ENCODE results near the gene VAV2.

Gene VAV2

DNA sequence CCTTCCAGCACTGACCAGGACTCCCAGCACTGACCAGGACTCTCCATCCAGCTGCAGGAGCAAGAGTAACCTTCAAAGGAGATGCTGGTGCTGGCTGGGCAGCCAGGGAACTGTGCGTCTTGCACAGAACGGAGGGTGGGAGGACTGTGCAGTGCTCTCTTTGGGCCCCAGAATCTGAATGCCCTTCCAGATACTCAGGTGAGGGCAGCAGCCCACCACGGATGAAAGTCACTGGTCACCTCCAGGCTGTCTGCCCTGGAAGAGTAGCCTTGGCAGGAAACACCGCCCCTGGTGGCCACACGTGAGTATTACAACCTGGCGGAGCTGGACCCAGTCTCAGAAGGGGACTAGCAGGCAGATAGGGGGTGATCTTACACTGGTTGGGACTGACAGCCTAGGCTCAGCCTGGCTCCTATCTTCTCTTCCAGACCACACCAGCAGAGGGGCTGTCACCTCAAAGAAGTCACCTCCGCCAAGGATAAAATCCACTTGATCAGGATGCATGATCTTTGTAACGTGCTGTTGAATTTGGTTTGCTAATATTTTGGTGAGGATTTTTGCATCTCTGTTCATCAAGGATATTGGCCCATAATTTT, 249.2 kb downstream of the VAV2 start:
- DNase-seq (ENCODE audit: low spot score), result peak; percentile 91

DNA sequence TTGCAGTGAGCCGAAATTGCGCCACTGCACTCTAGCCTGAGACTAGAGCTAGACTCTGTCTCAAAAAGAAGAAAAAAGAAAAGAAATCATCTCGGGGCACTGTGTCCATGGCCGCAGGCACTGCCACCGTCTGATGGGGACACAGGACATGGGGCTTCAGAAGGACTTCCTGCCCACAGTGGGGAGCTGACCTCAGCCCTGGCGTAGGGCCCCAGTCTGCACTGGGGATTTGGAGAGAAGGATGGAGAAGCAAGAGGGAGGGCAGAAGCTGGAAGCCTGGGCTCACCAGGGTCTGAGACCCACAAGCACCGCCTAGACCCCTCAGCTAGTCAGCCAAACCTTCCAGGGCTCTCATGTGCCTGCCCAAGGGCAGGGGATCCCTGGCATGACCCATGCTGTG, 249.9 kb downstream of the VAV2 start:
- no peak for DNase-seq (ENCODE audit: low spot score)

DNA sequence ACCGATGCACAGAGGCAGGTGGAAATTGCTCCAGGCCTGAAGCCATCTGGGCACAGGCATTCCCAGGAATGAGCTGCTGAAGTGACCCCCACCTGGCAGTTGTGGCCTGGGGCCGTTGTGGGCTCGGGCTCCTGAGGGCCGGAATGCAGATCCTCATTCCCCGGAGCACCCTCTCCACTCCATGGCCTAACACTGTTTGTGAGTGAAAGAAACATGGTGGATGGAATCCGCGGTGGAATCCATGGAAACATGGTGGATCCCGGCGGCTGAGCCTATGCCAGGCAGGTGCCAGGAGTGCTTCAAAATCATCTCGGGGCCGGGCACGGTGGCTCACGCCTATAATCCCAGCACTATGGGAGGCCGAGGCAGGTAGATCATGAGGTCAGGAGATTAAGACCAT, 250.4 kb downstream of the VAV2 start:
- no peak for DNase-seq (ENCODE audit: low spot score)

DNA sequence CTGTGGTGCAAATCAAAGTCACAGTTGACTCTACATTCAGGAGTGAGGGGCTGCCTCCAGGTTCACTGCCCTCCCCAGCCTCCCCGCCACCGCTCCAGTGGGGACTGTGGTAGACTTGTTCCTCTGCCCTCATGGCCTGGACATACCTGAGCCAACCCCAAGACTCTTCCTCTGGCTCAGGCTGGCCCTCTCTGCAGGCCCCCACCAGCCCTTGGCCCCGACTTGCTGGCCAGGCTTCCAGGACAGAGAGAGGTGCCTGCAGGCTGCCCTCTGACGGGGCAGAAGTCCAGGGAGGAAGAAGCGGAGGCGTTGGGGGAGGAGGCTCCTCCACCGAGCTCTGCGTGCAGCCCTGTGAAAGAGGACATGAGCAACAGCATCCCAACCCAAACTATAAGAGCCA, 251.2 kb downstream of the VAV2 start:
- no peak for DNase-seq (ENCODE audit: low spot score)

DNA sequence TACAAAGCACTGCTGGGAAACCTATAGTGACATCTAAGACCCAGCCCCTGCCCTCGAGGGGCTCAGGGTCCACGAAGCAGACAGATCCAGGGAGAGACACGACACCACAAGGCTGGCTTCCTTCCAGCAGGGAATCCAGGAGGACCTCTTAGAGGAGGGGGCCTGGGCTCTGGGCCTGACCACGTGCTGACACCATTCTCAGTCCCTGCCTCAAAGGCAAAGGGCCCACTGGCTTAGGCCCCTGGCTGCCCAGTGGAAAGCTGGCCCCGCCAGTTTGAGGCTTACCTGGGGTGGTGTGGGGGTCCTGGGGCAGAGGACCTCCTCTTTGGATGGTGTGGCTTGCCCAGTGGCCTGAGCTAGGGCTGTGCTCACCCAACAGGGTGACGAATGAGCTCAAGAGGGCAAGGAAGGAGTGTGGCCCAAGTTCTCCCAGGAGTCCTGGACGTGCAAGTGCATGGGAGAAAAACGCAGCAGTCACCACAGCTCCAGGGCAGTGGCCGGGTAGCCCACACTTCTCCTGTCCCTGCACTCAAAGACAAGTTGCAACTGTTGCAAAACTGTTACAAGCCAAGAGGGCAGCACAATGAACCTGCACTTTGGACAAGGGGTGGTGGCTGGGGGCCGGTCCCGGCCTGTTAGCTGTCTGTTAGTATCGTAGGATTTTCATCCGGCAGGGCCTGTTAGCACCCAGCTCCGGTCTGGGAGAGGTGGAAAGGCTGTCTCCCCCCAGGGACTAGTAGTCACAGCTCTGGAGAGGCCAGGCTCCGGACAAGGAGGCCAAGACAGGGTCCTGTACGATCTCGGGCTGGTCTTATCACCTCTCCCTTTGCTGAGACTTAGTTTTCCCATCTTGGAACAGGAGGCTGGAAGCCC, 252.5 kb downstream of the VAV2 start:
- no peak for DNase-seq (ENCODE audit: low spot score)

DNA sequence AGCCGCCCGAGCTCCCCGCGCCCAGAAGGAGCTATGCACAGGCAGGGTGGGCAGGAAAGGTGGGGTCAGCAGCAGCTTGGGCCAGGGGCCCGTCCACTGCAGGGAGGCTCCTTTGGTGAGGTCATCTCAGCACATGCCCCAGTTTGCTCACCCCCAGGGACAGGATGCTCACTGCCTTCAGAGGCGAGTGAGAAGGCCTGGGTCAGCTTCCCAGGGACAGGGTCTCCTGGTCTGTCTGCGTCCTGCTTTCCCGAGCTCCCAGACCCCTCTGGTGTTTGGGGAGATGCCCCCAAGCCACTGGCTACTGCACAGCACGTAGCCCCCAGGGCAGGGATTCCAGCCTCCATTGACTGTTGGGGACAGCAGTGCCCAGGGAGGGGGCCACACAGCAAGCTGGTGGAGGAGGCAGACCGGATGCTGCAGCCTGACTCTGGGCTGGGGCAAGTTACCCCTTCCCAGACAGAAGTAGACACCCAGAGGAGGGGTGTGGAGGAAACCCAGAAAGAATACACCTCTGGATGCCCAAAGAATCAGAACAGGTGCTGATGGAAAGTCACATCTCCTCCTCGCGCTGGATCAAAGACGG, 253.4 kb downstream of the VAV2 start:
- DNase-seq (ENCODE audit: low spot score), result no peak

DNA sequence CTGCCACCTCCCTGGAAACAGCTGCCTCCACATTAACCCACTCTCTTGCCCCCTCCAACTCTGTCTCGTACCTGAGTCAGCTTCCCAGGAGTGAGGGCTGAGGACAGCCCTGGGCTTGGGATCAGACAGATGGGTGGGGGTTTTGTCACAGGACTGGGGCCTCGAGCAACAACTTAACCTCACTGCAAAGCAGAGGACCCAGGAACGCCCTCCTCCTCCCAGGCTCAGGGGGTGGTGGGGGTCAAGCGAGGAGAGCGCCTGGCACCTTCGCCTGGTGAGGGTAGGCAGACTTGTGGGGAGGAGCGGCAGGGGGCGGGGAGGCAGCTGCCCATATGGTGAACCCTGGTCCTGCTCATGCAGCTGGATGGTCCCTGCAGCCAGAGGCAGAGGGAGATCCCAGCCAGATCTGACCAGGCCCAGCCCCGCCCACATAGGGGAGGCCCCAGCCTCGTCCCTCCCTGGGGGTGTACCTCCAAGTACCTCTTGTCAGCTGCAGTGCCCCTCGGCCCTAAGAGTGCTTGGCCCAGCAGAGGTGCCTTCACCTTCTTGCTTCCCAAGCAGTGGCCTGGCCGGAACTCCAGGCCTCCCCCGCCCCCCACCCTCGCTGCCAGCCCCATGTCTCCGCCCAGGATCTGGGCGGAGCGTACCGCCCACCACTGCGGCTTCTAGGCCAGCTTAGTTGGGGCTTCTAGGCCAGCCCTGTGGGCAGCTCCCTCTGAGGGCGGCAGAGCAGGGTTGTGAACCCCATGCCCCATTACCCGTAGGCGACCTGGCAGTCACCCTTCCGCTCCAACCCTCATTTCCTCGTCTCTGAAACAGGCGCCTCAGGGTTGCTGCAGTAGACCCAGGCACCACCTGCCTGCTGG, 254.1 kb downstream of the VAV2 start, which contains the start of gene SARDH:
Gene SARDH (minus strand): TSS at position 579 of the 866 bp plus-strand sequence. CDS start 4,179 bp downstream, outside the sequence.
- DNase-seq (ENCODE audit: low spot score), result peak; percentile 87

DNA sequence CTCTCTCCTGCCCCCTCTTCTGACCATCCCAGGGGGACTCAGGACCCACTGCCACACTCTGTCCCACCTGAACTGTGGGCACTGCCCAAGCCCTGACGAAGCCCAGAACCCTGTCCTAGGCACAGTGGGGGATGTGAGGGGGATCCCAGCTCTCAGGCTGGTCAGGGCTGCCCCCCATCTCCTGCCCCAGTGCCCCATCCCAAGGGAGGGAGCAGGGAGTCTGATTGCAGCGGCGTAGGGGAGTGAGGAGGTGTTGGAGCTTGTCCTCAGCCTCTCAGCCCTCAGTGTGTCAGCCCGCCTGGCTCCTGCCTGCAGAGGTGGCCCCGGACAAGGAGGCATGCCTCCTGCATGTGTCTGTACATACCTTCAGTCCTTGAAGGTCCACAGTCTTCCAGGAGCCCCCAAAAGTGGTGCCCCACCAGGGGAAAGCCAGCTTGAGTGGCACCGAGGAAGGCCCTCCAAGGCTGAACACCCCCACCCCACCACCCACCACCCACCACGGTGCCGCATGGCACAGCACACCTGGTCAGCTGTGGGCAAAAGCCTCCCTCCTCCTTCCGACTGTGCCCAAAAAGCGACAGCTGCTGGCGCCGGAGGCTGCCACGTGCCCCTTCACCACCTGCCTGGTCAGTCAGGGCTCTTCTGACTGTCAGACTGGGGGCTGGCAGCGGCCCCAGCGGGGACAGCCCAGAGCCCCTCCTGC, 254.9 kb downstream of the VAV2 start:
- no peak for DNase-seq (ENCODE audit: low spot score)

DNA sequence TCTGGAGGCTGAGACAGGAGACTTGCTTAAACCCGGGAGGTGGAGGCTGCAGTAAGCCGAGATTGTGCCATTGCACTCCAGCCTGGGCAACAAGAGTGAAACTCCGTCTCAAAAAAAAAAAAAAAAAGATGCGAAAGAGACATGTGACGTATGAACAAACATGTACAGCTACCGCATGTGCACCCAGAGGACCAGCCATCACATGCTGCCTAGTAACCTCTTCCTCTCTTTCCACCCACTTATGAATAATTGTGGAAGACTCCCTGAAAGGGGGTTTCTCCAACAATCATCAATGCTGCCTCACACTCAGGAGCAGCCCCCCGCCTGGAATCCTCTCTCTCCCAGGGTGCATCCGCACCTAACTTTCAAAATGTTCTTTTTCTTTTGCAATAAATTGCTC, 256.2 kb downstream of the VAV2 start:
- no peak for DNase-seq (ENCODE audit: low spot score)

DNA sequence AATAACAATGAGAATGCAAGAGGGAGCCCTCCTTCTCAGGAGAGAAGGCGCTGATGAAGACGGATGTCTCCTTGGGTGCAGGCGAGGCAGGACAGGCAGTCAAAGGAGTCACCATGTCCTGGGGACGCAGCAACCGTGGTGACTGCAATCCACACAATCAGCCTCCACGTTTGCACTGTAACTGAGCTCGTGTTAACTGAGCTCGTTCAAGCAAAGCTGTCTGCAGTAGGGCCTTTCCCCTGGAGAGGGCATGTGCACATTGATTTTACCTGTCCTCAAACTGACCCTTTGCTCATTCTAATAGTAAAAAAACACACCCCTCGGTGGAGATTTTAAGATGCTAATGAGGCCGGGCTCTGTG, 256.7 kb downstream of the VAV2 start:
- no peak for DNase-seq (ENCODE audit: low spot score)

DNA sequence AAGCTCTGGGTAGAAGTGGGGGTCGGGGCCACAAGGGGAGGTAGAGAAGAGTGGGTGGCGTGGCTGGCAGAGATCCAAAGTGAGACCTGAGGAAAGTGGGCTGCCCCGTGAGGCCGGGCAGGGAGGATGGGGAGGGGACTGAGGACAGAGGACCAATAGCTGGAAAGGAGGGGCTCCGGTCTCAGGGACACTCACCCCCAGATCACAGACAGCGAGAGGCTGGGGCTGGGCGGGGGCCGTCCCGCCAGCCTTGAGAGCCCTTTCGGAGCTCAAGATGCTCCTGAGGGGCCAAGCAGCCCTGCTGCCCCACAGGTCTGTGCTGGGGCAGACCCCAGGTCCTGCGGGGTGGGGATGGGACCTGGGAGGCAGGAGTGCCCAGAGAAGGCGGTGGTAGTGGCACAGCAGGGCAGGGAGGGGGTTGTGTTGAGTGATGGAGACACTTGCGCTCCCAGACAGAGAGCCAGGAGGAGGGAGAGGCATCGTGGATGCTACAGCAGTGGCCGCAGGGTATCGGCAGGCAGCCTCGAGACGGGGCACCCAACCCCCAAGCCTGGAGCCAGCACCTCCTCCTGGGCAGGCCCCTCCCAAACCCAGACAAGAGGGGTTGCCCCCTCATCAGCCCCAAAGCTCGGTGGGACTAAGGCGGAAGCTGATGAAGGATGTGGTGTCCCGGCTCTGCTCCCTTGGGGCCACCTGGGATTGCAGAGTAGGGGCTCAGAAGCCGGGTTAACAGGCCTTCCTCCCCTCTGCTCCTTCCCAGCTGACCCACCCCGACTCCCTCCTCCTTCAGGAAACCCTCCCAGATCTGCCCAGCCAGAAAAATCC, 257.3 kb downstream of the VAV2 start:
- no peak for DNase-seq (ENCODE audit: low spot score)

DNA sequence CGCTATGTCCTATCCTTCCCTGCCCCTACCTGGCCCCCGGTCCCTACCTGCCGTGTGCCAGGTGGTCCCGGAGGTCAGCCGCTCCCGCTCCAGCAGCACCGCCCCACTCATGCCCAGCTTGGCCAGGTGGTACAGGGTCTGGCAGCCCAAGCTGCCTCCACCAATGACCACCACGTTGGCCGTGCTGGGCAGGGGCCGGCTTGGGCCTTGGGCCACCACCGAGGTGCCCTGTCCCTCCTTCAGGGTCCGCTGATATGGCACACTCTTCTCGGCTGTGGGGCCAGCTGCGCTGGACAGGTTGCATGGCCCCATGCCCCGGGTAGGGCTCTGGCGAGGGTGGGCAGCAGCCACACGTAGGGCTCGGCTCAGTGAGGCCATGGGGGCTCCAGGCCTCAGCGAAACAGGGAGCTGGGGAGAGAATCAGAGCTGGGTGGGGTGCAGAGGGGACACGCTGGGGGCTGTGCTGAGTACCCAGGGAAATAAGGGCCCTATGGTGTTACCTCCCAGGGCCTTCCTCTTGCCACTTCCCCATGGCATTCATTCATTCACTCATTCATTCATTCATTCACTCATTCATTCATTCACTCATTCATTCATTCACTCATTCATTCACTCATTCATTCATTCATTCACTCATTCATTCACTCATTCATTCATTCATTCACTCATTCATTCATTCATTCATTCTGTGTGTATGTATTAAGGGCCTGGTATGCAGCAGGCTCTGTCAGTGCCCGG, 258.2 kb downstream of the VAV2 start:
- no peak for DNase-seq (ENCODE audit: low spot score)

DNA sequence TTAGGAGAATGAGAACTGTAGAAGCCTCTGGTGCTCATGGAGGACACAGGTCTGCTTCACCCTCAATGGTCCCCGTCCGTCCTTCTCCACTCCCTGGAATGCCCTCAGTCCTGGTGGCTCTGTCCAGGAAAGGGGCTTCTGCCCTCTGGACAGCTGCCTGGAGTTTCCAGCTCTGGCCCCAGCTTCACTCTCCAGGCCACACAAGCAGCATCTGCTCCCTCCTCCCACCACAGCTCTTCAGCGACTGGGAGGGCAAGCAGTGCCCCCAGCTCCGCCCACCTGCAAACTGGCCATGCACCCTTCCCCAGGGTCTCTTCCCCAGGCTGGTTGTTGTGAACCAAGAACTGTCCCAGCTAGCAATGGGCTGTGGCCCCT, 258.7 kb downstream of the VAV2 start:
- DNase-seq (ENCODE audit: low spot score), result no peak

DNA sequence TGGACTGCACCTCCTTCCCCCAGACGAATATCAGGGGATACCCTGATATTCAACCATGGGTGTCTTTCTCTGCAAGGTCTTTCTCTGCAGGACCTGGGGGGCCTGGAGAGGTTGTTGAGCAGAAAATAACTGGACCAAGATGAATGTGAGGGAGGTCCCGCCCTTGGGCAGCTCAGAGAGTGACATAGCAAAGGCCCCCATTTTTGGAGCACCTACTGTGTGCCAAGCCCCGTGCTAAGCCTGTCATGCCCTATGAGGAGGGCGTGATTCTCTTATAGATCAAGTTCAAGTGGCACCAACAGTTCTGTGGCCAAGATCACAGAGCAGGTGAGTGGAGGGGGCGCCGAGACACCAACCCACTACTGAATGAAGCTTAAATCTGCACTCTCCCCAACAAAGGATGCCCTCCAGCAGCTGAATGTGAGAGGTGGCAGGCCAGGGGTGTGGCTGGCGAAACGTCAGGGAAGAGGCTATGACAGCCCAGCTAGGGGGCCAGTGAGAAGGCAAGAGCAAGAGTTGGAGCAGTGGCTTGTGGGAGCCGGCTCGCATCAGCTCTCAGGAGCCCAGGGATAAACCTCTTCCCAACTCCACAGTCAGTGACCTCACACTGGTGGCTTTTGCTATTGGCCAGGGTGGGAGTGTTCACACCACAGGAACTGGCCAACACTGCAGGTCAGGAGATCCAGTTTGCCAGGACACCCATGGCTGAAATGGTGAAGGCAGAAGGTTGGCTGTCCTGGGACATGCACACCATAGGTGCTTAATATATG, 259.3 kb downstream of the VAV2 start:
- no peak for DNase-seq (ENCODE audit: low spot score)

DNA sequence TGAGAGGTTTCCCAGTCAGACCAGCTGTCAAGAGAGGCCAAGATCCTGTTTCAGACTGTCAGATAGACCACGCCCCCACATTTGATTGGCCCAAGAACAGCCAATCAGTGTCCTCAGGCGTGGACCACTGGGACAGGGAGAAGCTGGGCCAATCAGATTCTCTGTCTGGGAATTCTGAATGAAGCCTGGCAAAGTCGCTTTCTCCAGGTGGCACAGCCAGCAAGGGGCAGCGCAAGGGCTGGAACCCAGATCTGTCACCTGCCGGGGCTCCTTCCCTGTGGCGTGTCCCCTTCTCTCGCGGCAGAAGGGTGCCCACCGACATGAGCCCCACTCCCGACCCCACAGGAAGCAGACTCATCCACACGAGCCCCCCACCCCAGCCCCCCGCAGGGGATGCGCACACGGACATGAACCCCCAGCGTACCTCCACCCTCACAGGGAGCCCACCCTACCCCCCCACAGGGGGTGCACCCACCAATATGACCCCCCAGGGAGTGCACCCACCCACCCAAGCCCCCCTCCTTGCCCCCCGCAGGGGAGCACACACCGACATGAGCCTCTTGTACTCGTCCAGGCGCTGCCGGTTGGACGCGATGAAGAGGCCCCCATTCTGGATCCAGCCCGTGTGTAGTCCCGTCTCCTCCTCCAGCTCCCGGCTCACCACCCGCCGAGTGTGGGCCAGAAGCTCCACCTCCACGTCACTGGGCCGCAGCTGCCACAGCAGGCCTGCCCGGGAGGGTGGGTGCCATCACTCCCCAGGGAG, 260.1 kb downstream of the VAV2 start:
- DNase-seq (ENCODE audit: low spot score), result peak; percentile 88

DNA sequence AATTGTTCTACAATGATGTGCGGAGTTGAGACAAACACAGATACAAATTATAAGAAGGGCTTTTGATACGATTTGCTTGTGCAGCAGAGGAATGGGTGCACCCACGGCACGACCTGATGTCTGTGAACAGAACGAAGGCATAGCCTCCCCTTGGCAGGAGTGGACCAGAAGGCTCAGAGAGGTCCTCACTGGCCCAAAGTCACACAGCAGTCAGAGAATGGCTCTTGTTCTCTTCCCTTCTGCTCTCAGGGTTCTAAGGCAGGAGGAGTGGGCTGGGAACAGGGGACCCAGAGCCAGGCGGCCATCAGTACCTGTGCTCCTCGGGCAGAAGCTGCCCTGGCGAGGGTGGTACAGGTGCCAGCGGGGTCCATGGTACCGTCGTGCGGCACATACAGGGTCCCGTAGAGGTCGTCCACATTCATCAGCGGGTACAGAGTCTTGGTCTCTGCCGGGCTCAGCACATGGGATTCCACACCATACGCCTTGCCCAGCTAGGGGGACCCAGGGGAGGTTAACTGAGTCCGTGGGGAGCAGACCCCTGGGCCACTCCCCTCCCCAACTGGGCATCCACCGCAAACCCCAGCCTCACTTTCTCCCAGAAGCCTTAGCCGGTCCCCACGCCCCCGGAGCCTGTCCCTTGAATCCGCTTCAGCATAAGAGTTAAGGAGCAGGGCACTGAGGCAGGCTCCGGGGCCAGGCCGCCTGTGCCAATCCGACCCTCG, 261.0 kb downstream of the VAV2 start:
- DNase-seq (ENCODE audit: low spot score), result no peak

DNA sequence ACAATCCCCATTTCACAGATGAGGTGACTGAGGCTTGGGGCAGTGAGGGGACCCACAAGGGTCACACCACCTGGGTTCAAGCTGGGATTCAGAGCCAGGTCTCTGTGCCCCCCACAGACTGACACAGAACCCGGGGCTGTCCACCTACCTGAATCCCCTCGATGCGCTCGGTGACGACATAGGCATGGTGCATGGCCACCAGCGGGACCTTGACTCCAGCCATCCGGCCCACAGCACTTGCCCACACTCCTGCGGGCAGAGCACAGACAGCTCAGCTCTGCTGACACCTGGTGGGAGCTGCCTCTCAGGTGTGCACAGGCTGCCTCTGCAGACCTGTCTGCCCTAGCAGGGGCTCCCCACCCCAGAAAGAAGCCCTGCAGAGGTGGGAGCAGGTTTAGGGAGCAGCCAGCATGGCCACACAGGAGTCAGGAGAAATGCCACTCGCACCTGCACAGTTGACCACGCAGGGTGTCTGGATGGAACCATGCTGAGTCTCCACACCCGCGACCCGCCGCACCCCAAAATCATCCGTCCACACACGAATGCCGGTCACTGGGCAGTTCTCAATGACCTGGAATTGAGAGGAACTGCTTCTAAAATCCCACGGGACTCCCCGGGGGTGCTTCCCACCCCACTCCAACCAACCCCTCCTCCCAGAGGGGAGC, 262.4 kb downstream of the VAV2 start:
- no peak for DNase-seq (ENCODE audit: low spot score)

Measured in AG08396 (cell line).